Gastrocnemius medialis (tissue), 4 donors: ENCODE measurements around the gene HDGF. TPM values are rescaled to one million over a fixed set of nuclear protein-coding genes. Genes with fewer than 3 reads are reported as not detected.

ENCODE experiments used
- ATAC-seq, 2 donors: fragments of 150-250 bp; one replicate each; pipeline ENCODE4 v1.9.1; 2016
- DNase-seq, 2 donors: peaks; one replicate each; pipeline ENCODE4 v3.0.0-alpha.2; 2019
- H3K27ac ChIP-seq, 4 donors: fragments of 200-600 bp; sonication (generic); 1 replicate in 1 of 4; 2 replicates in 3 of 4; pipeline ENCODE4 v1.5.1; 2016 to 2018; ENCODE audit warnings: mild to moderate bottlenecking in 2 of 4, moderate library complexity in 1 of 4
- H3K27me3 ChIP-seq, 3 donors: fragments of 200-600 bp; sonication (generic) in 2 of 3; 1 replicate in 1 of 3; 2 replicates in 2 of 3; pipeline versions ENCODE4 v1.5.1 to v1.6.0; 2016 to 2019; ENCODE audit warnings: mild to moderate bottlenecking in 1 of 3, moderate library complexity in 1 of 3
- H3K36me3 ChIP-seq, 2 donors: fragments of 200-600 bp; sonication (generic) in 1 of 2; one replicate each; pipeline ENCODE4 v1.5.1; 2017 to 2018
- H3K4me1 ChIP-seq, 2 donors: fragments of 200-600 bp; sonication (generic) in 1 of 2; one replicate each; pipeline ENCODE4 v1.5.1; 2016 to 2017; ENCODE audit warnings: mild to moderate bottlenecking in 2 of 2
- H3K4me3 ChIP-seq, 4 donors: fragments of 200-600 bp; sonication (generic) in 3 of 4; 1 replicate in 1 of 4; 2 replicates in 3 of 4; pipeline ENCODE4 v1.5.1; 2016 to 2019; ENCODE audit warnings: mild to moderate bottlenecking in 2 of 4
- H3K9me3 ChIP-seq, 3 donors: fragments of 200-600 bp; sonication (generic) in 2 of 3; 1 replicate in 1 of 3; 2 replicates in 2 of 3; pipeline ENCODE4 v1.5.1; 2016 to 2019
- POLR2A ChIP-seq, 2 donors: fragments of 450-650 bp; IDR thresholded peaks; one replicate each; pipeline ENCODE4 v1.6.1; 2017; ENCODE audit warnings: antibody characterized with exemption in 2 of 2, mild to moderate bottlenecking in 2 of 2, moderate library complexity in 2 of 2
- in situ Hi-C, 4 donors: fragments of 200-750 bp; cut with MboI; loops; one replicate each; pipeline versions ENCODE4 v1.15.0 to v1.8.0; 2017; ENCODE audit warnings: low sequenced_read_pairs in 4 of 4
- intact Hi-C: fragments of 100-400 bp; cut with DNase I; formaldehyde crosslinking; loops from one replicate; pipeline ENCODE4 v1.15.1; 2023; ENCODE audit warnings: low total_unique reads
- total RNA-seq, 4 donors: library from RNA; depleted of rRNA; stranded (reverse); fragments of >200 nt; gene quantifications; one replicate each; pipeline versions ENCODE4 v1.1.0 to v1.2.3, GENCODE V29; 2016
- TF ChIP-seq, protein P1 (sequence below), 5 experiments: fragments of 450-650 bp in 3 of 5; fragments of 200-600 bp in 2 of 5; sonication (generic) in 2 of 5; IDR thresholded peaks in 4 of 5; conservative IDR thresholded peaks in 1 of 5; 1 replicate in 4 of 5; 2 replicates in 1 of 5; pipeline ENCODE4 v1.5.1; 2016 to 2019; ENCODE audit warnings: antibody characterized with exemption in 5 of 5, mild to moderate bottlenecking in 3 of 5, moderate library complexity in 3 of 5

HDGF gene
- total RNA-seq, 4 donors from 2014 or later = 154 to 281 (median 240) TPM

DNA sequence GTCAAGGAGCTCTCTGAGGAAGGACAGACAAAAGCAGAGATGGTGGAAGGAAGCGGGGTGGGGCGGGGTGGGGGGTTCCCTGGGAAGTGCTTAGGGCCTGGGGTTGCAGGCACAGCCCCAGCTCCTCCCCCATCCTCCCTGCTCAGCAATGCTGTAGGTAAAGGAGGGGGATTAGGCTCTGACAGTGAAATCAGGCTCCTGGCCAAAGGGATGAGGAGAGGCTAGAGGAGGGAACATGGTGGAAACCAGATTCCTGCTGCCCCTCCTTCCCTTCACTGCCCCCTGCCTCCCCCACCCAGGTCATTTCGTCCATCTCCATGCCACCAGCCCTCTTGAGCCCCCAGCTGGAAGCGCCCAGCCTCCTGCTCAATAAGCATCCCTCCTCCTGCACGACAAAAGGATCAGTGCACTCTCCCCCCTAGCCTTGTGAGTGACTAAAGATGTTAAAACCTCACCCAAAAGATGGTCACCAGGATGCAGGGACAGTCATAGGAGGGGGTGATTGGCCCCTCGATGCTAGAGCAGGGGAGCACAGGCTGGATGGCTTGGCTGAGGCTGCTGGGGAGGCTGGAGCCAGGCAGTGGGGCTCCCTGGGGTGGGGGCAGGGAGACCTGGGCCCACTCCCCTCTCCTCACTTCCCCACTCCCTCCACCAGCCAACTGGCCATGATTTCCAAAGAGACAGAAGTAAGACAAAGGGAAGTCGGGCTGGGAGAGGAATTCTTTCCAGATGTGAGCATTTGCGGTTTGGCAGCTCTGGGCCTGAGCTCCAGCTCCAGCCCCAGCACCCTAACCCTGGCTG, 43.9 kb downstream of the HDGF start:
- in situ Hi-C loops (loop anchor here in 1 of 4 donors (25.0 kb wide), 1 partner anchor 155 kb away; the partner anchor contains the start of genes INSRR and NTRK1), intact Hi-C loops (no loop called here)
- H3K27me3 ChIP-seq = peaks cover 32 to 35% (median 33%) of the 10 kb centered on the region in 3 donors
- DNase-seq = no peak
- H3K27ac ChIP-seq = no peak overlapping the region
- TF ChIP-seq POLR2A (IDR thresholded peaks at IDR 0.05) = no peak
- TF ChIP-seq, protein P1, sequence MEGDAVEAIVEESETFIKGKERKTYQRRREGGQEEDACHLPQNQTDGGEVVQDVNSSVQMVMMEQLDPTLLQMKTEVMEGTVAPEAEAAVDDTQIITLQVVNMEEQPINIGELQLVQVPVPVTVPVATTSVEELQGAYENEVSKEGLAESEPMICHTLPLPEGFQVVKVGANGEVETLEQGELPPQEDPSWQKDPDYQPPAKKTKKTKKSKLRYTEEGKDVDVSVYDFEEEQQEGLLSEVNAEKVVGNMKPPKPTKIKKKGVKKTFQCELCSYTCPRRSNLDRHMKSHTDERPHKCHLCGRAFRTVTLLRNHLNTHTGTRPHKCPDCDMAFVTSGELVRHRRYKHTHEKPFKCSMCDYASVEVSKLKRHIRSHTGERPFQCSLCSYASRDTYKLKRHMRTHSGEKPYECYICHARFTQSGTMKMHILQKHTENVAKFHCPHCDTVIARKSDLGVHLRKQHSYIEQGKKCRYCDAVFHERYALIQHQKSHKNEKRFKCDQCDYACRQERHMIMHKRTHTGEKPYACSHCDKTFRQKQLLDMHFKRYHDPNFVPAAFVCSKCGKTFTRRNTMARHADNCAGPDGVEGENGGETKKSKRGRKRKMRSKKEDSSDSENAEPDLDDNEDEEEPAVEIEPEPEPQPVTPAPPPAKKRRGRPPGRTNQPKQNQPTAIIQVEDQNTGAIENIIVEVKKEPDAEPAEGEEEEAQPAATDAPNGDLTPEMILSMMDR (IDR thresholded peaks at IDR 0.05 in 4 of 5, conservative IDR thresholded peaks at IDR 0.05 in 1 of 5) = no peak
- H3K9me3 ChIP-seq = no peaks in the 10 kb centered on the region
- H3K36me3 ChIP-seq = no peaks in the 10 kb centered on the region
- peaks cover 28% of the 10 kb centered on the region in 2 donors for H3K4me1 ChIP-seq
- no peak for ATAC-seq
- no peak overlapping the region for H3K4me3 ChIP-seq

DNA sequence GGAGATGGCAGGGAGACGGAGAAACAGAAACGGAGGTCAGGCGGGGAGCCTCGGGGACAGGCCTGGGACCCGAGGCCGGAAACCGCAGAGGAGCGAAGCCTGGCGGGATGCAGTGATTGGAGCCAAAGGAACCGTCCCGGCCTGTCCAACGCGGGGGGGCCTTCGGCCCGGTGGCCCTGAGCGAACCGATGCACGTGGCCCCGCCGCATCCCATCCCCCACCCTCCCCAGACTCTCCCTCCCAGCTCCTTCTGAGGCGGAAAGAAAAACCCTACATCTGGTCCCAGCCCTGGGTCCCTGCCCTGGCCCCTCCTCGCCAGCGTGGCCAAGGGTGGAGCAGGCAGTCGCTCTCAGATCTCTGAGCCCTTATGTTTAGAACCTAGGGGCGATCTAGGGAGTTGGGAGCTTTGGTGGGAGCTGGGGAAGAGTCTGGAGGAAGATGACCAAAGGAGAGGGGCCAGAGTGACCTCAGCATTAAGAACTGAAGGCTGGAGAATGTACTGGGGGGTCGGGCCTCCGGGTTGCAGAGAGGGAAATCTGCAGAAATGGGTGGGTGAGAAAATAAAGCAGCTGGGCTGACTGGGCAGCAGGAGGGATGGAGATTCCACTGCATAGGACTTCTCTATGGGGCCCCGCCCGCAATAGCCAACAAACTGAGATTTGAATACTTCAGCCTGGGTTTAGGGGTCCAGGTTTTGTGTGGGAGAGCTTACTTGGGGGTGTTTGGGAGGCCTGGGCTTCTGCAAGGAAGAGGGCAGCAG, 44.6 kb downstream of the HDGF start:
- no peaks in the 10 kb centered on the region for H3K9me3 ChIP-seq
- DNase-seq (peak in 1 of 2 donors; percentile 51), ATAC-seq (peak; percentile 15 to 35)
- peaks cover 35 to 38% (median 37%) of the 10 kb centered on the region in 3 donors for H3K27me3 ChIP-seq
- in situ Hi-C loops (loop anchor here in 1 of 4 donors (25.0 kb wide), 1 partner anchor 155 kb away; the partner anchor contains the start of genes INSRR and NTRK1), intact Hi-C loops (no loop called here)
- H3K4me3 ChIP-seq = peak overlapping the region; percentile 37 to 69 (median 50)
- peak overlapping the region; percentile 60 to 69 (median 65) for H3K27ac ChIP-seq
- H3K4me1 ChIP-seq = peaks cover 28% of the 10 kb centered on the region in 2 donors
- H3K36me3 ChIP-seq = no peaks in the 10 kb centered on the region
- no peak for TF ChIP-seq POLR2A (IDR thresholded peaks at IDR 0.05)
- TF ChIP-seq, protein P1 (IDR thresholded peaks at IDR 0.05 in 4 of 5, conservative IDR thresholded peaks at IDR 0.05 in 1 of 5) = no peak

DNA sequence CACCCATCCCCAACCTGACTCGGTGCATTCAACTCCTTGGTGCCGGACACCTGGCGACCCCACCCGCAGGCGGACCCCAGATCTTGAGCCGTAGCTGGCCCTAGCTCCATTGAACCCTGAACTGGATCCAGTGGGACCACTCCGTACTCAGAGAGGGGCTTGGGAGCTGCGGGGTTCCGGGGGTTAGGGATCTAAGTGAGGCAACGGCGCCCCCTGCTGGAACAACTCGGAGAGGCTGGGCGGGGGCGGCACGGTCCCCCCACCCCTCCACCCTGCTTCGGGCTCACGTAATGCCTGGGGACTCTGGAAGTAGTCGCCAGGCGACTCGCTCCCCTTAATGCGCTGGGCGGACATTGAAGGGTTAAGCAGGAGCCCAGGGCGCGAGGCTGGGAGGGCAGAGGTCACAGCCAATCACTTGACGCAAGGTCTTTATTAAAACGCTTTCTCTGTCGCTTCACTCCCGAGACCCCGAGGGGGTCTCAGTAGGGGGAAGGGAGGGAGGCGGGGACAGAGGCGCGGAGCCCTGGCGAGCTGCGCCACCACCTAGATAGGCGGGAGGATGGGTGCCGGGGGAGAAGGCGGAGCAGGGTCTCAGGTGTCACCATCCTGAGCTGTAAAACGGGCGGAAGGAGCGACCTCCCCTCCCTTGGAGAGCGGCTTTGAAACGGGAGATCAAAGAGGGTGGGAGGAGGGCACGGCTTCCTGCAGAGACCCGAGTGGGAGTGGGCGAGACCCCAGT, 45.4 kb downstream of the HDGF start:
- Histone ChIP-seq H3K4me1 (peaks cover 28% of the 10 kb centered on the region in 2 donors), H3K36me3 (no peaks in the 10 kb centered on the region), H3K27ac (peak overlapping the region; percentile 60 to 69 (median 65)), H3K9me3 (no peaks in the 10 kb centered on the region), H3K4me3 (peak overlapping the region; percentile 37 to 69 (median 50)), H3K27me3 (peaks cover 38 to 43% (median 40%) of the 10 kb centered on the region in 3 donors)
- in situ Hi-C loops (loop anchor here in 1 of 4 donors (25.0 kb wide), 1 partner anchor 156 kb away; the partner anchor contains the start of genes INSRR and NTRK1), intact Hi-C loops (loop anchor here (1.0 kb wide), 1 partner anchor 17 kb away; no protein-coding TSS in a partner anchor)
- ATAC-seq (peak; percentile 33 to 49), DNase-seq (peak in 1 of 2 donors; percentile 36)
- no peak for TF ChIP-seq POLR2A (IDR thresholded peaks at IDR 0.05)
- TF ChIP-seq, protein P1 (IDR thresholded peaks at IDR 0.05 in 4 of 5, conservative IDR thresholded peaks at IDR 0.05 in 1 of 5) = peak; percentile 66 to 90 (median 87)

DNA sequence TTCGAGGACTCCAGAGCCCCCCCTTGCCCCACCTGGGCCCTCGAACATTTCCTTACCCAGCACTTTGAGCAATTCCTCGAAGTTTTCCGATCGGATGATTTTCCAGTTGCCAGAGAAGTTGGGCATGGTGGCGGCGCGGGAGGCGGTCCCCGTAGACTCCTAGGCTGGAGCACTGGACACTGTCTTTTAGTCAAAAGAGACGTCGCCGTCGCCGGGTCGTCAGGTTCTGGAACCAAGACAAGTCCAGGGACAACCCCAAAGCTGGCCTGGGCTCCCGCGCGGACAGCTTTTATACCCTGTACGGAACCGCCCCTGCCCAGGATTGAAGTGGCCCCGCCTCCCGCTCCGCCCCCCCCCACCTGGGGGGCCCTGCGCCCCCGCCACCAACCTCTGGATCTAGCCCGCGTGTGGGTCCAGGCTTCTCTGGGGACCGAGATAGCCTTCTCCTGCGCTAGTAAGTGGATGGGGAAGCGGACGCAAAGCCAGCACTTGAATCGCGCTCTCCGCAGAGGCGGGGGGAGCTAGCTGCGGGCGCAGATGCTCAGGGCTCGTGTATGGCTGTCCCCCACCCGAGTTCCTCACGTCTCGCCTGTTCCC, 46.1 kb downstream of the HDGF start, which contains the start of gene CRABP2:
CRABP2 (minus strand) TSS at position 263 of the 597 bp plus-strand sequence; CDS start at position 126, 137 bp downstream.
- intact Hi-C loops (loop anchor here (1.0 kb wide), 1 partner anchor 16 kb away; no protein-coding TSS in a partner anchor), in situ Hi-C loops (loop anchor here in 1 of 4 donors (25.0 kb wide), 1 partner anchor 157 kb away; the partner anchor contains the start of genes INSRR and NTRK1)
- H3K9me3 ChIP-seq = no peaks in the 10 kb centered on the region
- H3K4me1 ChIP-seq = peaks cover 28% of the 10 kb centered on the region in 2 donors
- TF ChIP-seq, protein P1 (IDR thresholded peaks at IDR 0.05 in 4 of 5, conservative IDR thresholded peaks at IDR 0.05 in 1 of 5) = no peak
- no peak for TF ChIP-seq POLR2A (IDR thresholded peaks at IDR 0.05)
- no peaks in the 10 kb centered on the region for H3K36me3 ChIP-seq
- H3K4me3 ChIP-seq = peak within 1 kb of the TSS; percentile 37 to 69 (median 50)
- H3K27me3 ChIP-seq = peaks cover 38 to 45% (median 40%) of the 10 kb centered on the region in 3 donors
- ATAC-seq (peak in 1 of 2 donors; percentile 19), DNase-seq (no peak)
- peak within 1 kb of the TSS; percentile 60 to 69 (median 65) for H3K27ac ChIP-seq
